NCI-H1105 treated with DMSO at 0.1 percent for 48 hours (cell line): ENCODE data around the gene CPTP.
A peak's percentile ranks its signal among the peaks of the same experiment; 100 is the strongest.

ENCODE experiments used
- DNase-seq: peaks from one replicate; lab custom pipeline; 2025; lab: John Stamatoyannopoulos, UW

Gene CPTP

GRCh38 chr1:1335792-1336248, 11.2 kb downstream of the CPTP start:
- no peak for DNase-seq

GRCh38 chr1:1336446-1336845, 11.8 kb downstream of the CPTP start:
- no peak for DNase-seq

- no peak for DNase-seq
Observed at GRCh38 chr1:1336931-1337792, 12.6 kb downstream of the CPTP start.

- no peak for DNase-seq
Observed at GRCh38 chr1:1337793-1338147, 13.2 kb downstream of the CPTP start.

GRCh38 chr1:1338278-1338677, 13.7 kb downstream of the CPTP start:
- no peak for DNase-seq

- no peak for DNase-seq
Observed at GRCh38 chr1:1340185-1340584, 15.6 kb downstream of the CPTP start.

GRCh38 chr1:1340791-1341548, 16.4 kb downstream of the CPTP start:
- DNase-seq: no peak

GRCh38 chr1:1341549-1342021, 17.0 kb downstream of the CPTP start:
- DNase-seq: no peak

GRCh38 chr1:1342061-1342562, 17.5 kb downstream of the CPTP start:
- no peak for DNase-seq

GRCh38 chr1:1342584-1343115, 18.0 kb downstream of the CPTP start:
- DNase-seq: no peak

- DNase-seq: no peak
Observed at GRCh38 chr1:1343811-1344421, 19.3 kb downstream of the CPTP start.

- no peak for DNase-seq
Observed at GRCh38 chr1:1344655-1345361, 20.2 kb downstream of the CPTP start.

GRCh38 chr1:1345384-1345783, 20.8 kb downstream of the CPTP start:
- DNase-seq: no peak

GRCh38 chr1:1345860-1346500, 21.4 kb downstream of the CPTP start:
- DNase-seq: no peak

GRCh38 chr1:1346501-1346890, 21.9 kb downstream of the CPTP start:
- DNase-seq: no peak

- no peak for DNase-seq
Observed at GRCh38 chr1:1347026-1347595, 22.5 kb downstream of the CPTP start.

GRCh38 chr1:1347663-1348419, 23.2 kb downstream of the CPTP start:
- DNase-seq: no peak

GRCh38 chr1:1348420-1349255, 24.0 kb downstream of the CPTP start:
- DNase-seq: peak; percentile 14
